Measurements from ENCODE around the gene PFDN4. TPM values are rescaled to one million over a fixed set of nuclear protein-coding genes. Genes with fewer than 3 reads are reported as not detected.

Gene PFDN4
- total and polyA plus RNA-seq, 2 of the 13 experiments (the other 11 are each of a cell fraction or from before 2014, with no cell fraction given), result 59.8 to 227 TPM

DNA sequence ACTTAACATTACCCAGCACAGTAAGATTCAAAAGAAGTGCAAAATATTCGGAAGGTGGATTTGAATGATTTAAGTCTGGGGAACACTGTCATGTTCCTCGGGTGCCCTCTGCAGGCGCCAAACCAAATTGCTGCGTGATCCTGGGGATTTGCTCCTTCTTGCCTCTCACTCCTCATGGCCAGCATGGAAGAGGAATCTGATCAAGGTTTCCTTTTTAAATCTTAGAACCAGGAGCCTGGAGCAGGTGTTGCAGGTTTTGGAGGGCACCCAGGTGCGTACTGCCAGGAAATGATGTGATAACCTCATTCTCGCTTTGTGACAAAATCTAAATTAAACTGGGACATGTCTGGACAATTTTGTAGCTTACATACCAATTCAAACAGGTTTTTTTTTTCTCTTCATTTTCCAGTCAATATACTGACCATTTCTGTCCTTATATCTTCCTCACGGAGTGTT, 8.1 kb upstream of the PFDN4 start (continued):
- TF ChIP-seq, protein P1, sequence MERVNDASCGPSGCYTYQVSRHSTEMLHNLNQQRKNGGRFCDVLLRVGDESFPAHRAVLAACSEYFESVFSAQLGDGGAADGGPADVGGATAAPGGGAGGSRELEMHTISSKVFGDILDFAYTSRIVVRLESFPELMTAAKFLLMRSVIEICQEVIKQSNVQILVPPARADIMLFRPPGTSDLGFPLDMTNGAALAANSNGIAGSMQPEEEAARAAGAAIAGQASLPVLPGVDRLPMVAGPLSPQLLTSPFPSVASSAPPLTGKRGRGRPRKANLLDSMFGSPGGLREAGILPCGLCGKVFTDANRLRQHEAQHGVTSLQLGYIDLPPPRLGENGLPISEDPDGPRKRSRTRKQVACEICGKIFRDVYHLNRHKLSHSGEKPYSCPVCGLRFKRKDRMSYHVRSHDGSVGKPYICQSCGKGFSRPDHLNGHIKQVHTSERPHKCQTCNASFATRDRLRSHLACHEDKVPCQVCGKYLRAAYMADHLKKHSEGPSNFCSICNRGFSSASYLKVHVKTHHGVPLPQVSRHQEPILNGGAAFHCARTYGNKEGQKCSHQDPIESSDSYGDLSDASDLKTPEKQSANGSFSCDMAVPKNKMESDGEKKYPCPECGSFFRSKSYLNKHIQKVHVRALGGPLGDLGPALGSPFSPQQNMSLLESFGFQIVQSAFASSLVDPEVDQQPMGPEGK (CRISPR knock-in tag; IDR thresholded peaks at IDR 0.05), result no peak
- TF ChIP-seq HNF4A (CRISPR knock-in tag; IDR thresholded peaks at IDR 0.05) (no peak), RXRB (CRISPR knock-in tag; IDR thresholded peaks at IDR 0.05; ENCODE audit: borderline replicate concordance) (peak; percentile 59; the same call in 1 of the 2 replicates), CREM (IDR thresholded peaks at IDR 0.05) (0 out of 2 replicates have a peak, but pooled peaks have one; percentile 10), CREM (CRISPR knock-in tag; IDR thresholded peaks at IDR 0.05) (no peak), GTF2F1 (IDR thresholded peaks at IDR 0.05; ENCODE audit: low read length) (no peak), FOXA3 (CRISPR knock-in tag; IDR thresholded peaks at IDR 0.05) (peak; percentile 33; the same call in 1 of the 2 replicates), DR1 (CRISPR knock-in tag; IDR thresholded peaks at IDR 0.05) (no peak), ZFP36 (IDR thresholded peaks at IDR 0.05; ENCODE audit: borderline replicate concordance, low read depth, low read length, partially characterized antibody) (no peak), ZNF17 (CRISPR knock-in tag; IDR thresholded peaks at IDR 0.05) (no peak), ZFP1 (CRISPR knock-in tag; IDR thresholded peaks at IDR 0.05) (0 out of 2 replicates have a peak, but pooled peaks have one; percentile 34), RAD21 (CRISPR knock-in tag; IDR thresholded peaks at IDR 0.05) (peak; percentile 97), ZNF790 (CRISPR knock-in tag; IDR thresholded peaks at IDR 0.05; ENCODE audit: borderline replicate concordance) (no peak), NFKBIZ (CRISPR knock-in tag; IDR thresholded peaks at IDR 0.05) (peak; percentile 62; the same call in 1 of the 2 replicates), SAP130 (CRISPR knock-in tag; IDR thresholded peaks at IDR 0.05; ENCODE audit: low read depth) (0 out of 2 replicates have a peak, but pooled peaks have one; percentile 26), CC2D1A (CRISPR knock-in tag; IDR thresholded peaks at IDR 0.05) (0 out of 2 replicates have a peak, but pooled peaks have one; percentile 66)
- TF ChIP-seq, protein P2, sequence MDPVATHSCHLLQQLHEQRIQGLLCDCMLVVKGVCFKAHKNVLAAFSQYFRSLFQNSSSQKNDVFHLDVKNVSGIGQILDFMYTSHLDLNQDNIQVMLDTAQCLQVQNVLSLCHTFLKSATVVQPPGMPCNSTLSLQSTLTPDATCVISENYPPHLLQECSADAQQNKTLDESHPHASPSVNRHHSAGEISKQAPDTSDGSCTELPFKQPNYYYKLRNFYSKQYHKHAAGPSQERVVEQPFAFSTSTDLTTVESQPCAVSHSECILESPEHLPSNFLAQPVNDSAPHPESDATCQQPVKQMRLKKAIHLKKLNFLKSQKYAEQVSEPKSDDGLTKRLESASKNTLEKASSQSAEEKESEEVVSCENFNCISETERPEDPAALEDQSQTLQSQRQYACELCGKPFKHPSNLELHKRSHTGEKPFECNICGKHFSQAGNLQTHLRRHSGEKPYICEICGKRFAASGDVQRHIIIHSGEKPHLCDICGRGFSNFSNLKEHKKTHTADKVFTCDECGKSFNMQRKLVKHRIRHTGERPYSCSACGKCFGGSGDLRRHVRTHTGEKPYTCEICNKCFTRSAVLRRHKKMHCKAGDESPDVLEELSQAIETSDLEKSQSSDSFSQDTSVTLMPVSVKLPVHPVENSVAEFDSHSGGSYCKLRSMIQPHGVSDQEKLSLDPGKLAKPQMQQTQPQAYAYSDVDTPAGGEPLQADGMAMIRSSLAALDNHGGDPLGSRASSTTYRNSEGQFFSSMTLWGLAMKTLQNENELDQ (CRISPR knock-in tag; IDR thresholded peaks at IDR 0.05; ENCODE audit: borderline replicate concordance), result no peak
- TF ChIP-seq, protein P3, sequence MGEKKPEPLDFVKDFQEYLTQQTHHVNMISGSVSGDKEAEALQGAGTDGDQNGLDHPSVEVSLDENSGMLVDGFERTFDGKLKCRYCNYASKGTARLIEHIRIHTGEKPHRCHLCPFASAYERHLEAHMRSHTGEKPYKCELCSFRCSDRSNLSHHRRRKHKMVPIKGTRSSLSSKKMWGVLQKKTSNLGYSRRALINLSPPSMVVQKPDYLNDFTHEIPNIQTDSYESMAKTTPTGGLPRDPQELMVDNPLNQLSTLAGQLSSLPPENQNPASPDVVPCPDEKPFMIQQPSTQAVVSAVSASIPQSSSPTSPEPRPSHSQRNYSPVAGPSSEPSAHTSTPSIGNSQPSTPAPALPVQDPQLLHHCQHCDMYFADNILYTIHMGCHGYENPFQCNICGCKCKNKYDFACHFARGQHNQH (CRISPR knock-in tag; IDR thresholded peaks at IDR 0.05), result peak; percentile 49; the same call in 1 of the 2 replicates
- TF ChIP-seq, protein P4, sequence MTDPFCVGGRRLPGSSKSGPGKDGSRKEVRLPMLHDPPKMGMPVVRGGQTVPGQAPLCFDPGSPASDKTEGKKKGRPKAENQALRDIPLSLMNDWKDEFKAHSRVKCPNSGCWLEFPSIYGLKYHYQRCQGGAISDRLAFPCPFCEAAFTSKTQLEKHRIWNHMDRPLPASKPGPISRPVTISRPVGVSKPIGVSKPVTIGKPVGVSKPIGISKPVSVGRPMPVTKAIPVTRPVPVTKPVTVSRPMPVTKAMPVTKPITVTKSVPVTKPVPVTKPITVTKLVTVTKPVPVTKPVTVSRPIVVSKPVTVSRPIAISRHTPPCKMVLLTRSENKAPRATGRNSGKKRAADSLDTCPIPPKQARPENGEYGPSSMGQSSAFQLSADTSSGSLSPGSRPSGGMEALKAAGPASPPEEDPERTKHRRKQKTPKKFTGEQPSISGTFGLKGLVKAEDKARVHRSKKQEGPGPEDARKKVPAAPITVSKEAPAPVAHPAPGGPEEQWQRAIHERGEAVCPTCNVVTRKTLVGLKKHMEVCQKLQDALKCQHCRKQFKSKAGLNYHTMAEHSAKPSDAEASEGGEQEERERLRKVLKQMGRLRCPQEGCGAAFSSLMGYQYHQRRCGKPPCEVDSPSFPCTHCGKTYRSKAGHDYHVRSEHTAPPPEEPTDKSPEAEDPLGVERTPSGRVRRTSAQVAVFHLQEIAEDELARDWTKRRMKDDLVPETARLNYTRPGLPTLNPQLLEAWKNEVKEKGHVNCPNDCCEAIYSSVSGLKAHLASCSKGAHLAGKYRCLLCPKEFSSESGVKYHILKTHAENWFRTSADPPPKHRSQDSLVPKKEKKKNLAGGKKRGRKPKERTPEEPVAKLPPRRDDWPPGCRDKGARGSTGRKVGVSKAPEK (CRISPR knock-in tag; IDR thresholded peaks at IDR 0.05; ENCODE audit: borderline replicate concordance), result no peak
- TF ChIP-seq, protein P5, sequence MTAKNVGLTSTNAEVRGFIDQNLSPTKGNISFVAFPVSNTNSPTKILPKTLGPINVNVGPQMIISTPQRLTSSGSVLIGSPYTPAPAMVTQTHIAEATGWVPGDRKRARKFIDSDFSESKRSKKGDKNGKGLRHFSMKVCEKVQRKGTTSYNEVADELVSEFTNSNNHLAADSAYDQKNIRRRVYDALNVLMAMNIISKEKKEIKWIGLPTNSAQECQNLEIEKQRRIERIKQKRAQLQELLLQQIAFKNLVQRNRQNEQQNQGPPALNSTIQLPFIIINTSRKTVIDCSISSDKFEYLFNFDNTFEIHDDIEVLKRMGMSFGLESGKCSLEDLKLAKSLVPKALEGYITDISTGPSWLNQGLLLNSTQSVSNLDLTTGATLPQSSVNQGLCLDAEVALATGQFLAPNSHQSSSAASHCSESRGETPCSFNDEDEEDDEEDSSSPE (CRISPR knock-in tag; IDR thresholded peaks at IDR 0.05), result 0 out of 2 replicates have a peak, but pooled peaks have one; percentile 15
